RWPE2 (cell line): ENCODE data around the gene PFDN4.
"Not testable (repeated sequence)": the region's sequence is repeated elsewhere in the genome, so short reads cannot be mapped to it uniquely, and the experiment has no call there.

Experiments
- ATAC-seq: fragments of 200-7000 bp; cut with Tn5 transposase; 3 replicates; pipeline ENCODE4 v1.9.1; 2021; ENCODE audit warnings: low read depth
- DNase-seq: peaks from one replicate; pipeline ENCODE4 v3.0.0-alpha.2; 2020; ENCODE audit warnings: low spot score
- H3K27ac ChIP-seq: fragments of 450-650 bp; 2 replicates; pipeline ENCODE4 v1.5.1; 2017; ENCODE audit warnings: mild to moderate bottlenecking; ENCODE audit not compliant: poor library complexity, severe bottlenecking
- H3K27me3 ChIP-seq: fragments of 250-450 bp; sonication (Bioruptor Pico); 2 replicates; pipeline ENCODE4 v1.5.1; 2021; ENCODE audit warnings: mild to moderate bottlenecking, moderate library complexity; ENCODE audit not compliant: insufficient read depth, poor library complexity, severe bottlenecking
- H3K36me3 ChIP-seq: fragments of 250-450 bp; sonication (Bioruptor Pico); 2 replicates; pipeline ENCODE4 v1.5.1; 2020; ENCODE audit warnings: low read depth, mild to moderate bottlenecking, moderate library complexity
- H3K4me1 ChIP-seq: fragments of 250-450 bp; sonication (Bioruptor Pico); 2 replicates; pipeline ENCODE4 v1.5.1; 2021; ENCODE audit warnings: mild to moderate bottlenecking, moderate library complexity; ENCODE audit not compliant: insufficient read depth, poor library complexity, severe bottlenecking
- H3K4me3 ChIP-seq: fragments of 250-450 bp; sonication (Bioruptor Pico); 2 replicates; pipeline ENCODE4 v1.5.1; 2021; ENCODE audit warnings: mild to moderate bottlenecking, moderate library complexity; ENCODE audit not compliant: severe bottlenecking
- H3K9me3 ChIP-seq: fragments of 250-450 bp; sonication (Bioruptor Pico); 2 replicates; pipeline ENCODE4 v1.5.1; 2021; ENCODE audit warnings: mild to moderate bottlenecking, moderate library complexity; ENCODE audit not compliant: severe bottlenecking
- CTCF ChIP-seq: fragments of 450-650 bp; IDR thresholded peaks from one replicate; pipeline ENCODE4 v1.5.1; 2017; ENCODE audit warnings: mild to moderate bottlenecking, moderate library complexity; ENCODE audit not compliant: poor library complexity, severe bottlenecking

Gene PFDN4

DNA sequence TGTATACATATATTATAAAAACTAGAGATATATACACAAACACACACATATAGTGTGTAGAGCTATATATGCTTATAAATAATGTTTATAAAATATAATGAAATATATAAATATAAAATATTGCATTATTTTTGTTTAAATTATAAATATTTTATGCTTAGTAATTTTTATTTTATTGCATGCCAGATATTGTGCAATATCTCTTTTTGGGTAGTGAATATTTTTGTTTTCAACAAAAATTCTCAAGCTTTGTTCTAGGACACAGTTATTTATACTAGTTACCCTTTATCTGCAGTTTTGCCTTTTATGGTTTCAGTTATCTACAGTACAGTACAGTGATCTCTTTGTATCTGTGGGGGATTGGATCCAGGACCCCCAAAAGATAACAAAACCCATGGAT is 52.2 kb downstream of the PFDN4 start:
- H3K36me3 ChIP-seq: no peaks in the 10 kb centered on the region
- H3K27me3 ChIP-seq: no peaks in the 10 kb centered on the region
- TF ChIP-seq CTCF: no peak
- no peak overlapping the region for H3K4me3 ChIP-seq
- DNase-seq: no peak
- H3K4me1 ChIP-seq: peaks cover 36% of the 10 kb centered on the region
- H3K9me3 ChIP-seq: no peaks in the 10 kb centered on the region
- no peak overlapping the region for H3K27ac ChIP-seq
- no peak for ATAC-seq

GRCh38 chr20:54262671-54263070 is 54.8 kb downstream of the PFDN4 start:
- ATAC-seq (no peak), DNase-seq (no peak)
- TF ChIP-seq CTCF: no peak
- Histone ChIP-seq H3K9me3 (no peaks in the 10 kb centered on the region), H3K27ac (no peak overlapping the region), H3K36me3 (no peaks in the 10 kb centered on the region), H3K4me1 (peaks cover 11% of the 10 kb centered on the region), H3K27me3 (no peaks in the 10 kb centered on the region), H3K4me3 (no peak overlapping the region)

- no peak overlapping the region for H3K27ac ChIP-seq
These were observed 55.3 kb downstream of the PFDN4 start for GRCh38 chr20:54263116-54263690.

DNA sequence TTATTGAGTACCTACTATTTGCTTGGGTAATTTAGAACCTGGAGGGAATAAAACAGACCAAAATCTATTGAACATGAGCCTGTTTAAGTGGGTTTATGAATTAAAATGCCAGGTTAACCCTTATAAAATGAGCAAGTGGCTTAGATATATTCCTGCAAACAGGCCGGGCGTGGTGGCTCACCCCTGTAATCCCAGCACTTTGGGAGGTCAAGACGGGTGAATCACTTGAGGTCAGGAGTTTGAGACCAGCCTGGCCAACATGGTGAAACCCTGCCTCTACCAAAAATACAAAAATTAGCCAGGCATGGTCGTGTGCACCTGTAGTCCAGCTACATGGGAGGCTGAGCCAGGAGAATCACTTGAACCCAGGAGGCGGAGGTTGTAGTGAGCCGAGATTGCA is 57.9 kb downstream of the PFDN4 start:
- not testable (repeated sequence) for H3K27me3 ChIP-seq, H3K27ac ChIP-seq, H3K4me3 ChIP-seq, H3K4me1 ChIP-seq, H3K9me3 ChIP-seq, ATAC-seq, DNase-seq, H3K36me3 ChIP-seq

More at GRCh38 chr20:54263116-54263690, 55.3 kb downstream of the PFDN4 start:
- Histone ChIP-seq H3K4me3 (no peak overlapping the region), H3K4me1 (peaks cover 6% of the 10 kb centered on the region), H3K27me3 (no peaks in the 10 kb centered on the region), H3K36me3 (no peaks in the 10 kb centered on the region), H3K9me3 (no peaks in the 10 kb centered on the region)
- no peak for TF ChIP-seq CTCF
- DNase-seq: no peak
- no peak for ATAC-seq

GRCh38 chr20:54266844-54267243 is 59.0 kb downstream of the PFDN4 start:
- no peak for DNase-seq
- H3K27ac ChIP-seq: no peak overlapping the region
- H3K4me1 ChIP-seq: no peaks in the 10 kb centered on the region
- no peaks in the 10 kb centered on the region for H3K9me3 ChIP-seq
- TF ChIP-seq CTCF: no peak
- no peaks in the 10 kb centered on the region for H3K27me3 ChIP-seq
- H3K4me3 ChIP-seq: no peak overlapping the region
- no peaks in the 10 kb centered on the region for H3K36me3 ChIP-seq
- no peak for ATAC-seq
